ENCODE measurements around the gene WASL. TPM values are rescaled to one million over a fixed set of nuclear protein-coding genes. Genes with fewer than 3 reads are reported as not detected.

WASL gene
- 4.1 and 6.5 TPM in 2 replicates for total RNA-seq (ENCODE audit: low replicate concordance)

GRCh38 chr7:123748734-123749536 is at the start of gene WASL:
TSS of gene WASL (minus strand) at chr7:123749003. CDS start at chr7:123748734, 269 bp downstream.

GRCh38 chr7:123655614-123656013 is 93.2 kb downstream of the WASL start, which contains the start of gene LMOD2:
TSS of gene LMOD2 (plus strand) at chr7:123655866. CDS start at chr7:123655964, 98 bp downstream.

Other genes with a start within 250 kb of the WASL start
- 0.30 and 0.35 TPM in 2 replicates for gene IQUB, start 214.4 kb downstream of the WASL start, total RNA-seq (ENCODE audit: low replicate concordance)
- gene NDUFA5, start 191.2 kb downstream of the WASL start, total RNA-seq (ENCODE audit: low replicate concordance) = 29.3 and 41.0 TPM in 2 replicates
- not detected in 2 replicates for gene ASB15, start 147.2 kb downstream of the WASL start, total RNA-seq (ENCODE audit: low replicate concordance)
- not detected in 2 replicates for gene LMOD2, start 93.1 kb downstream of the WASL start, total RNA-seq (ENCODE audit: low replicate concordance)
- gene HYAL4, start 96.2 kb upstream of the WASL start, total RNA-seq (ENCODE audit: low replicate concordance) = not detected in 2 replicates
- gene SPAM1, start 176.2 kb upstream of the WASL start, total RNA-seq (ENCODE audit: low replicate concordance) = not detected in 2 replicates

Data from smooth muscle cell of the coronary artery (primary cell).